ES-I3 (cell line): Measurements from ENCODE around the gene NLRP2B.
"Not testable (repeated sequence)": the region's sequence is repeated elsewhere in the genome, so short reads cannot be mapped to it uniquely, and the experiment has no call there.

Experiments used
- H3K36me3 ChIP-seq: 2 replicates; pipeline ENCODE4 v1.6.1; 2013; ENCODE audit warnings: mild to moderate bottlenecking, low read length, control low read depth, moderate library complexity; ENCODE audit not compliant: insufficient read depth
- H3K4me1 ChIP-seq: 2 replicates; pipeline ENCODE4 v1.6.1; 2013; ENCODE audit warnings: mild to moderate bottlenecking, control low read depth, low read length; ENCODE audit not compliant: insufficient read depth
- H3K9ac ChIP-seq: 2 replicates; pipeline ENCODE4 v1.6.1; 2013; ENCODE audit warnings: low read depth, mild to moderate bottlenecking, low read length, moderate library complexity
- H3K9me3 ChIP-seq: 2 replicates; pipeline ENCODE4 v1.6.1; 2013; ENCODE audit warnings: mild to moderate bottlenecking, low read length, moderate library complexity; ENCODE audit not compliant: control insufficient read depth, insufficient read depth

Gene NLRP2B

DNA sequence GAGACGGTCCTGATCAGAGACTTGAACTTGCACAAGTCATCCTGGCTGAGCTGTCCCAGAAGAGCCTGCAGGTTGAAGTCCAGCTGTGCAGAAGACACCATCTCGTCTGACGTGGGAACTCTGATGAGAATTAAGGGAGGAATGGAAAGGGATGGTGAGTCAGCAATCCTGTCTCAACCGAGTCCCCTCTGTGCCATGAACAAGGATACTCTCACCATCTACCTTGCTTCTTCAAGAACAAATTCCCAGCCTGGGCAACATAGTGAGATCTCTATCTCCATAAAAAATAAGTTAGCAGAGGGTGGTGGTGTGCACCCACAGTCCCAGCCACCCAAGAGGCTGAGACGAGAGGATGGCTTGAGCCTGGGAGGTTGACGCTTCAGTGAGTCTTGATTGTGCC lies at the start of gene NLRP2B:
TSS of gene NLRP2B (minus strand) at position 101 of the 400 bp plus-strand sequence.
- H3K9me3 ChIP-seq = no peaks in the 10 kb centered on the region; the same call in 1 of the 2 replicates
- H3K9ac ChIP-seq = no peak within 1 kb of the TSS

DNA sequence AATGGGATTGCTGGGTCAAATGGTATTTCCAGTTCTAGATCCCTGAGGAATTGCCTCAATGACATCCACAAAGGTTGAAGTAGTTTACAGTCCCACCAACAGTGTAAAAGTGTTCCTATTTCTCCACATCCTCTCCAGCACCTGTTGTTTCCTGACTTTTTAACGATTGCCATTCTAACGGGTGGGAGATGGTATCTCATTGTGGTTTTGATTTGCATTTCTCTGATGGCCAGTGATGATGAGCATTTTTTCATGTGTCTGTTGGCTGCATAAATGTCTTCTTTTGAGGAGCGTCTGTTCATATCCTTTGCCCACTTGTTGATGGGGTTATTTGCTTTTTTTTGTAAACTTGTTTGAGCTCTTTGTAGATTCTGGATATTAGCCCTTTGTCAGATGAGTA lies 45.9 kb upstream of the NLRP2B start:
- not testable (repeated sequence) for H3K4me1 ChIP-seq, H3K36me3 ChIP-seq, H3K9me3 ChIP-seq, H3K9ac ChIP-seq

More for the DNA sequence above, at the start of gene NLRP2B:
- no peaks in the 10 kb centered on the region for H3K36me3 ChIP-seq
- peaks cover 4% of the 10 kb centered on the region; the same call in 1 of the 2 replicates for H3K4me1 ChIP-seq

DNA sequence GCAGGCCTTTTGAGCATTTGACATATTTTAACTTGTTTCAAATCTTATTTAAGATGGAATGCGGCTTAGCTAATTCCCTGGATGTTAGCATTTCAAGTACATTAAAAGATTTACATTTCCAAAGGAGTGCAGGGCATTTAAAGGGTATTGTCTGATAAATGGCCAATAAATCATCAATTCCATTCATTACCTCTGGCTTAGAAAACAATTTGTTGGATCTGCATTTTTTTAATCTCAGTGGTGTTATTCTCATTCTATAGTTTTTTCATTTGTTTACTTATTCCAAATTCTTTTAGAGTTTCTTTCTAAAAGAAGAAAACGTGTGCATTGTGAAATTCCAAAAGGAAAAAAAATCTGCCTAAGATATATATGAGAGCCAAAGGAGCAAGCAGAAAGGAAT lies 1.3 kb upstream of the NLRP2B start:
- peaks cover 4% of the 10 kb centered on the region; the same call in 1 of the 2 replicates for H3K4me1 ChIP-seq
- H3K9me3 ChIP-seq = no peaks in the 10 kb centered on the region; the same call in 1 of the 2 replicates
- H3K9ac ChIP-seq = no peak overlapping the region
- no peaks in the 10 kb centered on the region for H3K36me3 ChIP-seq

DNA sequence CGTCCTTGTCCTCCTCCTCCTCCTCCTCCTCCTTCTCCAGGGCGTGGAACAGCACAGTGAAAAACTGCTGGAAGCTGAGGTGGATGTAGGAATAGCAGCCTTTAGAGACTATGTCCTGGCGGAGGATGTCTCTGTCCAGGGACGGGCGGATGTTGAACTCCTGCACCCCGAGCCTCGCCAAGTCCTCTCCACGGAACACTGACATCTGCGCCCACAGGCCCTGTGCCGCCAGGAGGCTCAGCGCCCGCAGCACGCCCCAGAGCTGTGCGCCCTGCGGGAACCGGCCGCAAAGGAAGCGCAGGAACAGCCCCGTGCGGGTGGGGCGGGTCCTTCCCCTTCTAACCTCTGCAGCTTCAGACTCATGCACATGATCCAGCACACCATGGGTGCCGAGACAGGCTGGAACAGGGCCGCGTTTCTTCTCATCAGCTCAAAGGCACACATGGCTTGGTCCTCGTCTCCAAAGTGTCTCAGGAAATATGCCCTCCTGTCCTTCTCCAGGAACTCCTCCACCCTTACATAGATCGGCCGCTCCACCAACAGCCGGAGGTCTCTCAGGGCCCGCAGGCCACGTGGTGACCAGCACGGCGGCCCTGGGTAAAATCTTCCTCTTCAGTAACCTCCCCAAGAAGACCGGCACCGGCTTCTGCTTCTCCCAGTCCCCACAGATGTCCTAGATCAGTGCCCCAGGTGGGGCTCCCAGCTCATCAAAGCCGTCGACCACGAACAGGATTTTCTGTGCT lies 1.2 kb downstream of the NLRP2B start:
- Histone ChIP-seq H3K9ac (no peak overlapping the region), H3K36me3 (no peaks in the 10 kb centered on the region), H3K4me1 (peaks cover 4% of the 10 kb centered on the region; the same call in 1 of the 2 replicates), H3K9me3 (no peaks in the 10 kb centered on the region; the same call in 1 of the 2 replicates)

DNA sequence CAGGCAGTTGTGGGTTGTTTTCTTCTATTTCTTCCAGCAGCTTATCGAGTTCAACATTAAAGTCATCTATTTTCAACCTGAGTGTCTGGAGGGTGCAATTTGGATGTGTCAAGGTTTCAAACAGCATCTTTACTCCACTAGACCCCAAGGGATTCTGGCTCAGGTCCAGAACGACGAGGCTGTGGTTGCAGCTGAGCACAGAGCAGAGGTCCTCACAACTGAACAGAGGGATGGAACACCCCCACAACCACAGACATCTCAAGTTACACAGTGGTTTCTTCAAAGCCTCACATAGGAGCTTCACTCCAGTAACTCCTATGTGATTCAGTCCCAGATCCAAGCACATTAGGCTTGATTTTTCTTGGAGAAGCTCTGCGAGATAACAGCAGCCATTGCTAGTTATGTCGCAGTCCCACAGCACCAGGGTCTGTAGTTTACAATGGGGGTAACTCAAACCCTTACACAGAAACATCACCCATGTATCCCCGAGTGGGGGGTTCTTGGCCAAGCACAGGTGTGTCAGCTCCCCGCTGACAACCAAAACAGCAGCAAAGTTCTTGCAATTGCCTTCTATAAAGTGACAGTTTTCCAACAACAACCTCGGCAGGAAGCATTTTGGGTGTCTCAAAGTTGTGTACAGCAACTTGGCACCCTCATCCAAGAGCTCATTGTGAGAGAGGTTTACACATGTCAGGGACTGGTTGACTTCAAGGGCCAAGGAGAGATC lies 2.8 kb downstream of the NLRP2B start:
- H3K9ac ChIP-seq = no peak overlapping the region
- no peaks in the 10 kb centered on the region for H3K9me3 ChIP-seq
- no peaks in the 10 kb centered on the region for H3K36me3 ChIP-seq
- peaks cover 4% of the 10 kb centered on the region; the same call in 1 of the 2 replicates for H3K4me1 ChIP-seq

DNA sequence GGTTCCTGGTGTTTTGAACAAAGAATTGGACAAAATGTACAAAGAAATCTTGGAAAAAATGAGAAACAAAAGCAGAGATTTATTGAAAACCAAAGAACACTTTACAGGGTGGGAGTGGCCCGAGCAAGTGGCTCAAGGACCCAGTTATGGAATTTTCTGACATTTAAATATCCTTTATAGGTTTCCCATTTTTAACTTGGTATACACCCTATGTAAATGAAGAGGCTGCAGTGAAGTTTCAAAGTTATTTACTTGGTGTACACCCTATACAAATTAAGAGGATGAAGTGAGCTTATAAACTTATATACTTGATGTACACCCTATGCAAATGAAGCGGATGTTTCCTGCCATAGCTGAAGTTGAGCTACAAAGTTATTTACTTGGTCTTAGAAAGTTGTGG lies 4.7 kb downstream of the NLRP2B start:
- H3K36me3 ChIP-seq = no peaks in the 10 kb centered on the region
- no peaks in the 10 kb centered on the region for H3K9me3 ChIP-seq
- H3K4me1 ChIP-seq = no peaks in the 10 kb centered on the region
- H3K9ac ChIP-seq = no peak overlapping the region

DNA sequence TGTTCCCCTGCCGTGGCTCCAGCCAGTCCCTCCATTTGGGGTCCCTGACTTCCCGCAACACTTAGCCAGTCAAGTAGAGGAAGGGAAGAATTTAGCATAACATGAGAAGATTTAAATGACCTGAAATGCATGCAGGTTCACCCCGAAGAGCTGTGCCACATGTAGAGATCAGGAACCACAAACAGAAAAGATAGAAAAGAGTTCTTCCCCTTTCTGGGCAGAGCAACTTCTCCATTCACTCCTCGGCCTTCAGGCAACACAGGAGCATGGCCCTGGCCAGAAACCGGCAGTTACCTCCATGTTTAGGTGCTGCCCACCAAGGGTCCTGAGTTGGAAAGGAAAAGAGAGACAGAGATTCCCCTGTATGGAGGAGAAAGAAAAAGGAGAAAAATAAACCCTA lies 5.2 kb downstream of the NLRP2B start:
- Histone ChIP-seq H3K9me3 (no peaks in the 10 kb centered on the region), H3K4me1 (no peaks in the 10 kb centered on the region), H3K9ac (no peak overlapping the region), H3K36me3 (no peaks in the 10 kb centered on the region)

DNA sequence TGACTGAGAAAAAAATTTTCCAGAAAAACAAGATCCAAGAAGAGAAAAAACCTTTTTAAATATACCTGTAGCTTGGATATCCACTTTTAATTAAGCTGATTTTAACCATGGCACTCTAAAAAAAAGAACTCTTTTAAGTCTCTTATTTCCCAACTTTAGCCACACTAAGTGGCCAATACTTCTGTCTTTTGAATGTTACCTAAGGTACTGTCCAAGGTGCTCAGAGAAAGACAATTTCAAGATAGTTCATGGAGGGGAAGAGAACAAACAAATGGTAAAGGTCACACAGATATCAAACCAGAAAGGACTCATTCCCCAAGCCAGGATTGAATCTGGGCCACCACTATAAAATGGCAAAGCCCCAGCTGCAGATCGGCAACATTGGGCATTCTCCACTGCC lies 10.1 kb downstream of the NLRP2B start:
- Histone ChIP-seq H3K4me1 (no peaks in the 10 kb centered on the region), H3K9me3 (no peaks in the 10 kb centered on the region), H3K9ac (no peak overlapping the region), H3K36me3 (no peaks in the 10 kb centered on the region)

DNA sequence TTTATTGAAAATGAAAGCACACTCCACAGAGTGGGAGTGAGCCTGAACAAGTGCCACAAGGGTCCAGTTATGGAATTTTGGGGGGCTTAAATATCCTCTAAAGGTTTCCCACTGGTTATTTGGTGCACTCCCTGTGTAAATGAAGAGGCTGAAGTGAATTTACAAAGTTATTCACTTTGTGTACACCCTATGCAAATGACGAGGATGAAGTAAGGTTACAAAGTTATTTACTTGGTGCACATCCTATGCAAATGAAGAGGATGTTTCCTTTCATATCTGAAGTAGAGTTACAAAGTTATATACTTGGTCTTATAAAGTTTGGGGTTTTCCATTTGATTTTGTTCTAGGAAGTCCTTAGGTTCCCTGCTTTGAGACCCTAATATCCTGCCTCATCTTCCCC lies 13.1 kb downstream of the NLRP2B start:
- no peaks in the 10 kb centered on the region for H3K36me3 ChIP-seq
- no peak overlapping the region for H3K9ac ChIP-seq
- H3K4me1 ChIP-seq = no peaks in the 10 kb centered on the region

DNA sequence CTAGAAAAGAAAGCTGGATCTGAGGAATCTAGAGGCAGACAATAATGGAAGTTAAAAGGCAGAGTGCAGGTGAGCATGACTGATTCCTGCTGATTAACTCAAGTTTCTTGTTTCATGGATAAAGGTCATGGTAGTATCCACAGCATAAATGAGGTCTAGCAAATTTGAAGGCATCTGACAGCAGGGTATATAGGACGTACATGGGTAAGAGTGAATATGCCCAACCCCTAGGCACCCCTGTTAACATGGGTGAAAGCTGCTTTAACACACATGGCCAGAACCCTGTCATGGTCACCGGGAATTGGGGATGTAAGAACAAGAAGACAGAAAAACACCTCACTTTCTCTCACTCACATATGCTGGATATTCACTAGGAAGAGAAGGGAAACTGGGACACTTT lies 25.0 kb downstream of the NLRP2B start:
- H3K36me3 ChIP-seq = no peaks in the 10 kb centered on the region
- no peak overlapping the region for H3K9ac ChIP-seq
- peaks cover 5% of the 10 kb centered on the region; the same call in 1 of the 2 replicates for H3K9me3 ChIP-seq
- peaks cover 20% of the 10 kb centered on the region for H3K4me1 ChIP-seq

More for the DNA sequence above, 13.1 kb downstream of the NLRP2B start:
- H3K9me3 ChIP-seq = no peaks in the 10 kb centered on the region

DNA sequence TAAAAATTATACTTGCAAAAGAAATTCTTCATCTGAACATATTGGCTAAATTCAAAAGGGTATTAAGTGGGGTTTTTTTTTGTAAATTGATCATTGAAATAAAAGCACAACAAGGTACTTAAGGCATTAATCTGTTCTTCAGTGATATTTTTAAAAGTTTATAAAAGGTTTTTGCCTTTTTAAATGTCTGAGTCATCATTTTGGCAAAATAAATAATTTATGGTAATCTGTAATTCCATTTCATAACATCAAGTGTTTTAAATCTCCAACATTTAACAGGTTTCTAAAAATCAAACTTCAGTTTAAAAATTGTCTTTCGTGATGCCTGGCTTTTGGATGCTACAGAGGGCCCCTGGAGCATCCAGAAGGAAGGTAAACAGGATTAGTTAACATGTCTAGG lies 27.4 kb downstream of the NLRP2B start:
- Histone ChIP-seq H3K36me3 (no peaks in the 10 kb centered on the region), H3K9me3 (peaks cover 5% of the 10 kb centered on the region; the same call in 1 of the 2 replicates), H3K9ac (no peak overlapping the region), H3K4me1 (peaks cover 22% of the 10 kb centered on the region)

DNA sequence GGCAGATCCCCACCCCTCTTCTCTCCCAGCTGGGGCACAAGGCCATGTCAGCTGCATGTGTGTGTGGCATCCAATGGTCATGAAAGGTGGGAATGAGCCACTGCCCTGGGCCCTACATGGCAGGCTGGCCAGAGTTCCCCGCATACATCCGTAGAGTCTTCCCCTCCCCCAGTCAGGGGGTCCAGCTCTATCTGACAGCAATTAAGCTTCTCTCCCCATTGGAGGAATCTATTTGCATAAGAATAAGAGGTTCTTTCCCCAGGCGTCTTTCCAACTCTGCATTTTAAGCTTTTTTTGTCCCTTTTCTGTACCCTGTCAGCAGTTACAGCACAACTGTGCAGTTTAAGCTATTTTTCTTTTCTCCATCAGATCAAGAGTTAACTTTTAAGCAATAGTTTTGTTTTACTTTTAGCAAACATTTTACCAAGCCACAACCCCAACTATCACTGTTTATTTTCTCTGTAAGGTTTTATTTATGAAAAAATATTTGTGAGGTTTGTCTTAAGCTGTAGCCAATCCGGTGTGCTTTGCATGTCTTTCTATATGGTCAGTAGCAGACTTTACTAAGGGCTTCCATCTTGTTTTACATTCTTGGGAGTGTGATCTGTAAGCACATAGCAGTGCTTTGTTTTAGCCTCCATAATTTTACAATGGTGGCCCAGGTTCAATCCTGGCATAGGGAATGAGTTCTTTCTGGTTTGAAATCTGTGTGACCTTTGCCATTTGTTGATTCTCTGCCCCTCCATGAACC lies 28.7 kb downstream of the NLRP2B start:
- Histone ChIP-seq H3K9me3 (peaks cover 5% of the 10 kb centered on the region; the same call in 1 of the 2 replicates), H3K4me1 (peaks cover 29% of the 10 kb centered on the region), H3K9ac (no peak overlapping the region), H3K36me3 (no peaks in the 10 kb centered on the region)

DNA sequence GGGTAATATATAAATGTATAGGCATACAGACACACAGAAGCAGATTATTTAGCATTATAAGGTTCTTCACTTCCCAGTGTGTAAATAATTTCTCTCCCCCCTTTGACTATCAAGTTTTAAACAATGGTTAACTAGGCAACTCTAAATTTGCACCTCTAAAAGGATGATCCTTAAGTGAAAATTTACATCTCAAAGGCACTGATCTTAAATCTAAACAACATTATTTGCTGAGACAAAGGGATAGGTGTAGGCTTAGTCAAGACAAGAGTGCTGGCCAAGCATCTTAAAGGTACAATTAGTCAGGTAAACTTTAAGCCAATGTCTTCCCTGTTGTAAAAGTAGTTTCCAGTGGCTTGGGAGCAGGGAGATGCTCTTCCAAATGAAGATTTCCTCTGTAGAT lies 33.0 kb downstream of the NLRP2B start:
- Histone ChIP-seq H3K9ac (no peak overlapping the region), H3K9me3 (no peaks in the 10 kb centered on the region), H3K36me3 (no peaks in the 10 kb centered on the region), H3K4me1 (peaks cover 25% of the 10 kb centered on the region)

DNA sequence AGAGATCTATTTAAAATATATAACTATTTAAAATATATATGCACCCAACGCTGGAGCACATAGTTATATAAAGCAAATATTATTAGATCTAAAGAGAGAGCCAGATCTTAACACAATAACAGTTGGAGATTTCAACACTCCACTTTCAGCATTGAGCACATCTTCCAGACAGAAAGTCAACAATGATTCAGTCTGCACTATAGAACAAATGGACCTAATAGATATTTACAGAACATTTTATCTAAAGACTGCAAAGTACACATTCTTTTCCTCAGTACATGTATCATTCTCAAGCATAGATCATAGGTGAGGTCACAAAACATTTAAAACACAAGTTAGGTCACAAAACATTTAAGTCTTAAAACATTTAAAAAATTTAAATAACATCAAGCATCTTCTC lies 36.4 kb downstream of the NLRP2B start:
- no peak overlapping the region for H3K9ac ChIP-seq
- H3K4me1 ChIP-seq = peaks cover 9% of the 10 kb centered on the region
- no peaks in the 10 kb centered on the region for H3K9me3 ChIP-seq
- H3K36me3 ChIP-seq = no peaks in the 10 kb centered on the region
